Suppressor macrophage (primary cell): ENCODE data around the gene CNGA3.

Experiments used
- DNase-seq, 4 experiments: peaks; one replicate each; pipeline ENCODE4 v3.0.0-alpha.2; 2020 to 2022

The CNGA3 gene

DNA sequence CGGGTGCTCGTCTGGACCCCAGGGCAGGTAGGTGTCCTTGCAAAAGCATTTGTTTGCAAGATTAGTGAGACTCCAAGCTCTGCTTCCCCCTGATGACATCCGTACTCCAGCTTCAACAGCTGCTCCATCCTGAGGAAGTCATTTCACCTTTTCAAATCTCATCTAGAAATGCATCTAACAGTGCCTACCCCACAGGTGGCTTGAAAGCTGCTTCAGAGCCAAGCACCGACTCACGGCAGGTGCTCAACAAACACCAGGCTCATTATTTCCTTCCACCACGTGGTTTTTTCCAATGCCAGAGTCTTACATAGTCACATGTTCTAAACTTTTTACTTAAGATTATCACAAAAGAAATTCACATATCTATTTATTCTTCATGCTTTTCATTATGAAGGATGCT, 31.9 kb downstream of the CNGA3 start:
- DNase-seq, result no peak

DNA sequence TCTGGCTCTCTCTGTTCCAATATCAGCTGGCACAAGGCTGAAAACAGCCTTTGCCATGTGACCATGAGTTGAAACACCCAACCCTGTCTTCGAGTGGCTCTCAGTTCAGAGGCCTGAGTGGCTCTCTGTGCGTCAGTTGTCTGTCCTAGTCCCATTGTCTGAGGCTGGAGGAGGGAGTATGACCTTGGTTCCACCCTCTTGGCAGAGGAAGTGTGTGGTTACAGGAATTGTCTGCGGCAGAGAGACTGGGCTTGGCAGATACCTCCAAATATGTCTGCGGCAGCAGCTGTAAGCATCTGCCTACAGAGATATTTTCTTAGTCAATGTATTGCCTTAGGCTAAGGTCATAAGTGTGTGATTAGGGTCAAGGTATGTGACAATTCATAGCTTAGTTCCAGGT, 32.6 kb downstream of the CNGA3 start:
- DNase-seq, result peak in 3 of 4 experiments; percentile 6 to 15 (median 8)

DNA sequence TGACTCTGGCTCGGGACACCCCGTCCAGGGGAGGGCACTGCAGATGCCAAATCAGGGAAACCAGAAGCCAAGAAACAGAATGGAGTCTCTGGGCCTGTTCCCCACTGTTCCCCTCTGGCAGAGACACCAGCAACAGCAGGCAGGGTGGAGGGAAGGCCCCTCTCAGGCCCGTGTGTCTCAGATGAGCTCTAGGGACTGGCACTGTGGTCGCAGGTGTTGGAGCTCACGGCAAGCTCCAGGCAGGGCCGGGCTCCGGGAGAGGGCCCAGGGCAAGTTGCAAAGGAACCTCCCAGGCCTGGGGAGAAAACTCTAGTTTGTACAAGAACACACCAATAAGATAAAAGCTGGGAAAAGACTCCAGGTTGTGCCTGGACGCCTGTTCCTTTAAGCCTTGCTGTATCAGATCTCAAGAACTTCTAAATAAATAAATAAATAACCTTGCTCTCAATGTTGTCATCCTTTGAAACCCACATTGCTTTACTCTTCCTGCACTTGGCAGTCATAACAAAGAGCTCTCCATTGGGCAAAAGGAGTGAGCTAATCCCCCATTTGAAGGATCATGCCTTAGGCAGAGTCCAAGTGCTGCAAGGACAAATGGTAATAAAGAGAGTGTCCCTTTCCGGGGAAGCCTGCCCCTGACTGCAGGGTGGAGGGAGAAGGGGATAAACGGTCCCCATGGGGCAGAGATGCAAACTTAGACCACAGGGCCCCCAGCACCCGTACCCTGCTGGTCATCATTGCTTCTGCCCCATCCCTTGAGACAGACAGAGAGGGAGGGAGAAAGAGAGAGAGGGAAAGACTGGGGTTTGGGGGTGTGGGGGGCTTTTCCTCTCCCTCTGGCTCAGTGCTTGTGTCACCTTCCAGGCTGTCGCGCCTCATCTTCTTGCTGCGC, 33.3 kb downstream of the CNGA3 start:
- no peak for DNase-seq

DNA sequence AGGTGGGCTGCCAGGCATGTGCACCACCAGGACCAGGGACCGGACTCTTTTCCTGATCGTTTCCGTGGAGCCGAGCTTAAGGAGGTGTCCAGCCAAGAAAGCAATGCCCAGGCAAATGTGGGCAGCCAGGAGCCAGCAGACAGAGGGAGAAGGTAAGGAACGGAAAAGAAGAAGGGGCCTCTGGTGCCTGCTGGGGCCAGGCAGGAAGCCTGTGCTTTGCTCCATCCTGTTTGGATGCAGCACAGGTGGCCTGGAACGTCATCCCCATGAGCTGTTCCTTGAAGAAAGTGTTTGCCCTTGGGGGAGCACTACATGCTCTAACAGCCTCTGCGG, 33.9 kb downstream of the CNGA3 start:
- no peak for DNase-seq

DNA sequence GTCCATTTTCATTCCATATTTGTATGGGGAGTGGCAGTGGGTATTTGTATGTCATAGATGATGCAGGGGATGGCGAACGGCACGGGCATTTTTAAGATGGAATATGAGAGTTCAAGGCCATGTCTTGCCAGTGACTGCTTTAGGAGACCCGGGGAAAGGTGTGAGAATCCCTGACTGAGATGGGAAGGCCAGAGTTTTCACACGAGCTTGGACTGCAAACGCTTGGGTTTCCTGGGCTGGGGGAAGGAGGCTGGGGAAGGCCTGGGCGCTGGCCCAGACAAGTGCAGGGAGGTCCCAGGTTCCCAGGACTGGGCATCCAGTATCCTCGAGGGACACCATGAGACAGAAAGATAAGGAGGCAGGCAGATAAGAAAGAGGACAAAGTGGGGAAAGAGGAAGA, 35.2 kb downstream of the CNGA3 start:
- no peak for DNase-seq

DNA sequence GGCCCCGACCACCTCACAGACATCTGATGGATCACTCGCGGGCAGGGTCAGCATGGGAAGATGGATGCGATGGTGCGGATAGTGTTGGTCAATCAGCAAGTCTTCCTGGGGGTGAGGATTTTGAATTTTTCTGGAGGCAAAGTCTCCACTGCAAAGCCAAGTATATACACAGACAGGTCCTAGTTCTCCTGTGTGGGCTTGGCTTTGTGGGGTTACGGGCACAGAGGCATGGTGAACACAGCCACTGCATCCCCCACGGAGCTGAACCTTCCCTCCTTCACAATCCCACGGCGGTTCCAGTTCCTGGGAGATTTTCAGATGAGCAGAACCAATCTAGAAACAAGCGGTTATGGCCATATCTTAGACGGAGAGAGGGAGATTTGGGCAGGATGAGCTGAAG, 35.8 kb downstream of the CNGA3 start:
- no peak for DNase-seq

DNA sequence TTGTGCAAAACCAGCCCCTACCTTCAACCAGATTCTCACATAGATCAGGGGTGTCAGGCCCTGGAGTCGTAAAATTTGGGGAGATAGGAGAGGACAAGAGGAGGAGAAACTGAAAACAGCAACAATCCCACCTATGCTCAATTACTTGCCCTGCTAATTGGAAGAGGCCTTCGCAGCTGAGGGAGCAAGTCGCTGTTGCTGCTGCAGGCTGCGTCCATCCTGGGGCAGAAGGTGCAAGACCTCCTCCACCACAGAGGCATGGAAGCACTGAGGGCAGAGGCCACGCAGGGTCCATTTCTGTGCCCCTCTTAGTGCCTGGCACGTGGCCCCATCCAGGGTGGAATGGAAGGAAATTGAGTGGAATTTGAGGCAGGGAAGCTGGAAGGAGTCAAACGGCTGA, 36.5 kb downstream of the CNGA3 start:
- DNase-seq, result no peak

DNA sequence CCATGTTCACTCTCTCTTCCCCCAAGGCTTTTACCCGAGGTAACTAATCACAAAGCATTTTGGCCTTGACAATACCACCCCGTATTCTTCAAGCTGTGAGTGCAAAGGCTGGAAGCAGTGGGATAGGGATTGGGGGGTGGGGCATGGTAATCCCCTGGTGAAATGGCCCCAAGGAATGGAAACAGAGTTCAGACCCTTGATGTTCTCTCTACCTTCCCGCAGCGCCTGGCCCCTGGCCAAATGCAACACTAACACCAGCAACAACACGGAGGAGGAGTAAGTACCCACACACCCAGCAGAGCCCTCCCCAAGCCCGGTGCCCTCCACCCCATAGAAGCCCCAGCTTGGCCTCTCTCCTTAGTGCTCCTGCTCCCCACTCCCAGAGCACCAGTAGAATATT, 36.9 kb downstream of the CNGA3 start:
- no peak for DNase-seq

DNA sequence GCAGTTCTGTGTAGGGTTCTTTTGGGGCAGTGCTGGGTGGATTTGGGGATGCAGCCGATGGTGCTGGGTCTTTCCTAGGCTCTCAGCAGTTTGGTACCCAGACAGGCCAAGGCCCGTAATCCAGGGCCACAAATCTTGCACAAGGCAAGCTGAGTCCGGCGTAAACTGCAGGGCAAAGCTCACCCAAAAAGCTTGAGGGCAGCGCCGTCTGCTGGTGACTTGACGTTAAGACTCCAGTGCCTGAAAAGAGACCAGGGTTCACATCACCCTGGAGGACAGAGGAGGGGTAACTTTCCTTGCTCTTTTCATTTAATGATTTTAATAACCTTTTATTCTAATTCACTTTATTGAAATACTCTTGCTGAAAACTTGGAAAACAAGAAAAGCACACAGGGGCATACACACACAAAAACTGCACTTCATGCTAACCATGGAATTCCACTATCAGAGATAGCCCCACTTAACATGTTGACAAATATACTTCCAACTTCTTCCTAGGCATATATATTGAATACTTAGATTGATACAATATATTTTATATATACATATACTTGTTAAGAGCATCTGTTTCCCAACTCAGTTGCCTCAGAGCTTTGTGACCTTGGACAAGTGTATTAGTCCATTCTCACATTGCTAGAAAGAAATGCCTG, 38.9 kb downstream of the CNGA3 start:
- peak; percentile 87 to 91 (median 90) for DNase-seq

DNA sequence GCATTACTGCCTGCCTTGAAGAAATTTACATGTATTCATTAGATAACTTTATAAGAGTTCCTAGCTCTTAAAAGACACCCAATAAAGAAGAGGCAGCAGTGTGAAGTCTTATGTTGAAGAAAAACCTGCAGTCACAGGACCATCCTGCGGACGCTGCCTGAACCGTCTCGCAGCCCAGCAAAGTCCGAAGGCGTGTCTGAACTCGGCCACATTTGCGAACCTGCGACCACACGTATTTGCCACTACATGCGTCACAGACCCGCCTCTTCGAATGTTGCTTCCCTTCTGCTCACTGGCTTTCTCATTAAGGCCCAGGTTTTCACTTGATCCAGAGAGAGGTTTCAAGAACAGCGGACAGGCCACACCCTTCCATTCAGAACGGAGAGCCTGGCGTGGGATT, 41.2 kb downstream of the CNGA3 start:
- DNase-seq, result no peak

DNA sequence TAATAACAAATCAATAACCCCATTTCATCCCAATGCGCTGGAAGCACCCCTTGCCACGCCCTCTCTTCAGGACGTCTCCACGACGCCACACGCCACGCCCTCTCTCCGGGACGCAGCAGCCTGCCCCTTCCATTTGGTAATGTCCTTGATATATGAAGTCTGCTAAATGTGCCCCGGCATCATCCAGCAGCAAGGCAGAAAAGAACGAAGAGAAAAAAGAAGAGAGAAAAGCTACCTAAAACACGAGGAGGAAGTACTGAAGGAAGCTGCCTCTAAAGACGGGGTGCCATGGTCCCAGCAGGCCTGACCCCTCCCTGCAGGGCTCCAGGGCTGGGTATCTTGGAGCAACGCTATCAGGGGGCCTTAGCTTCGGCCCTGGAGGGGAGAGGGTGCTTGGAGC, 41.8 kb downstream of the CNGA3 start:
- DNase-seq, result no peak

DNA sequence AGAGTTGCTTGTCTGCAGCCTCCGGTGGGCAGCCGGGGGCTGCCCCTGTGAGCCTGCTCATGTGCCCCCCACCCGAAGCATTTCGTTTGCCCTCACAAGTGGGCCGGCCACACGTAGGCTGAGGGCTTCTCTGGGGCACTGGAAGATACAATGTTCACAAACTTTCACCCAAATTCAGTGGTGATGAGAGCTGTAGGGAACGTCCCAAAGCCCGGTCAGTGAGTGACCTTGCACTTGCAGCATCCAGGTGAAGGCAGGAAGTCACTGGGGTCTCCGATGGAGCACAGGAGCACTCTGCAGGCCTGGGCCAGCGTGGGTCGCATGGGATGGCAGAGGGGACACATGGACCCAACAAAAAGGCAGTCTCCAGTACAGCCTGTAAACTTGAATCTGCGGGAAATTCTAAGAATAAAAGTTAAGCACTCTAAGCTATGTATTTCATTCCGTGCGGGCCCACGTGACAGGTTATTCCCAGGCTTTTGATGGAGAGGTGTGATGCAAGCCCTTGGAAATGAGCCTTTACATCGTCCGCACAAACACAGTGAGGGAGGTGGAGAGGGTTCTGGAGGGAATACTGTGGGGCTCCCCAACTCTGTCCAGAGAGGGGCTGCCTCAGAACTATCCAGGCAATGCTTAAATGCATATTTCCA, 42.5 kb downstream of the CNGA3 start:
- DNase-seq, result no peak

DNA sequence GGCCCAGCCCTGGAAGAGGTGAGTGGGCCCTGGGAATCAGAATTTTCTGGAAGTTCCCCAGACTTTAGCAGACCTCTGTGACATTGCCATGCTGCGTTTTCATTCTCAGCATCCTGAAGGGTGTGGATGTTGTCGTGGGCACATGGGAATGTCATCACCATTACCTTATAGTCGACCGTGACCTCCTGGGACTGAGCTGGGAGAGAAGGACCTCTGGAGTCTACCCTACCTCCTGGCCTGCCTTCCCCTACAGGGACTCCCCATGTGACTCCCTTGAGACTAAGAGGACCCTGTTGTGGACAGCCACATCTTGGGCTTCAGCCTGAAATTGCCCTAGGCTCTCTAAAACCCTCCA, 43.0 kb downstream of the CNGA3 start:
- DNase-seq, result no peak

DNA sequence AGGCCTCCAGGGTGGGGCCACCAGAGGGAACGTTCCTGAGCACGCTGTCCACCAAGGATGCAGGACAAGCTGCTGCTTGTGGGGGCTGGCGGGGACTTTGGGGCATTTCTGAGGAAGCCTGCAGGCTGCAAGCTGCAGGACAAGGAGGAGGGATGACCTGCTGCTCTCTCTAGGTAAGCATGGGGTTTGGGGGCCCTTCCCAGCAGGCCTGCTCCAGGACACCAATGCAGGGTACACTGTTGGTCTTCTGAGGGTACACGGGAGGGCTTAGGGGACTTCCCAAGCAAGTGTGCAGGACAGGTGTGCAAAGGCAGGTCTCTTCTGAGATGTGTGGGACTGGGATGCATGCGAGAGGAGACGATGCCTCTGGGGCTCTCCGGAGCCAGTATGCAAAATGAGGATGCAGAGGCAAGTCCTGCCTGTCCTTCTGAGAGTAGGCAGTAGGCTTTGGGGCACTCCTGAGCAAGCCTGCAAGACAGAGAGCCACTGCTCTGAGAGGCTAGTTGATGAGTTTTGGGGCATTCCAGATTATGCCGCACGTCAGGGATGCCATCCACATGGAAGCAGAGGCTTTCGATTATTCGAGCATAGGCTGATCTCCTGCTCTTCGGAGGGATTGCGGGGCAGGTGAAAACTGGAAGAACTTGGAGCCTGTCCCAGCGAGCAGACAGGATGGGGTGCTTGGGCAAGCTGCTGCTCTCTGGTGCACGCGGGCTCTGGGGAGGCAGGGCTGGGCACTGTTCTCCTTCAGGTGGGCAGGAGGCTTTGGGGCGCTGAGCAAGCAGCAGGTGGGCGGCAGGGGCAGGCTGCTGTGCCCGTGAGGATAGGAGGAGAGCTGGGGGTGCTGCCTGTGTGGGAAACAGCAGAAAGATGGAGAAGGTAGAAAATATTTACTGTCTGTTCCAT, 44.6 kb downstream of the CNGA3 start:
- no peak for DNase-seq

DNA sequence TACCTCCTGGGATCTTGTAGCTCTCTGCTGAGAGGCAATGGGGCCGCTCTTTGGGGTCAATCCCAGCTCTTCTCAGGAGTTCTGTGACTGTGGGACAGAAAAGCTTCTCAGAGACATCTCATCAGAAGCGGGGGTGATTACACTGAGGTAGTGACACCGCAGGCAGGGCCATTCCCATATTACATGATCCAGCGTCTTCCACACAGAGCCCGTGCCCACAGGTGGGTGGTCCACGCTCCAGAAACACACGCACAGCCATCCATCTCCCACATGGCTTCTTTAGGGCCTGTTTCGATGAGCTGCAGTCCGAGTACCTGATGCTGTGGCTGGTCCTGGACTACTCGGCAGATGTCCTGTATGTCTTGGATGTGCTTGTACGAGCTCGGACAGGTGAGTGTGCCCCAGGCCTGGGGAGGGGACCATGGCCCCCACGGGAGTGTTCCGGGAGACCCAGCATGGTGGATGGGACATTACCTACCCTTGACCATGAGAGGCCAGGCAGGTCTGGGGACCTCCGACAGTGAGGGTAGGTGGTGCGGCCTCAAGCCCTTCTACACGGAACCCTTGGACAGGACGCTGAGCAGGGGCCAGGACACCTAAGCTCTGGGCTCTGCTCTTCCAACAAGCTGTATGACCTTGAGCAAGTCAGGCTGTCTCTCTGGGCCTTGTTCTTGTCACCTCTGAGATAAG, 45.5 kb downstream of the CNGA3 start:
- no peak for DNase-seq

DNA sequence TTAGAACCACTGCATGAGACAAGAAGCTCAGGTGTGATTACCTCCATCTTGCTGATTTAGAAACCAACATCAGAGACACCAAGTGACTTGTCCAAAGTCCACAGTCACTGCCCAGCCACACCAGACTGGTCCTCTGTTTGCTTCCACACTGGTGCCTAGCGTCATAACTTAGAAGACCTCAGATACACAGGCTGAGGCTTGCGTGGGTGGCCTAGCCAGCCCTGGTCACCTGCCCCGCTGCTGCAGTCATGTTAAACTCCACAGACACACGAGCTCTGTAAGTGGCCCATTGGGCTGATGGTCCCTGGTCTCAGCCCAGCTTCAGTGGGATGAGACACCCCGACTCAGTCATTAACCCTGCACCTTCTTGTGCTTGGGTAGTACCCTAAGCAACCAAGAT, 47.1 kb downstream of the CNGA3 start:
- no peak for DNase-seq

DNA sequence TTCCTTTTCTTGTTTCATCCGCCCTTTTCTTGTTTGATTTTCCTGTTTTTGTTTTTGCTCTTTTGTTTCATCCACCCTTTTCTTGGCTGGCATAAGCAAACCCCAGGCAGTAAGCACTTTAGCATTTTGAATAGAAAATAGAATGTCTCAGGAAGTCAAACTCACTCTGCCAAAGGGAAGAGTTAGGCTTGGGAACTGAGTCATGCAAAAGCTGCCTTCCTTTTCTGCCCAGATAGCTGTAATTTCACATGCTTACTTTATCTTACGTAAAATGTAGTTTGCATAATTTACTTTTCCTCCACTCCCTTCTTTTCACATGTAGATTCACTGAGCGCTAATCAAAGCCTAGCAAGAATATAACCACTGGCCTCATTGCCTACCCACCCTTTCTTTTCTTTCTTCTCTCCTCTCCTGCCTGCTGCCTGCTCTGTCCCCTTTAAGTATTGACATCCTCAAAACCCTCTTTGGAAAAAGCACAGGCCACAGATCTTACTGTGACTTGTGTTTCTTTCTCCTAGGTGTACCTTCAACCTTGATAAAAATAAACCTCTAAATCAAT, 48.4 kb downstream of the CNGA3 start:
- DNase-seq, result peak in 1 of 4 experiments; percentile 14

DNA sequence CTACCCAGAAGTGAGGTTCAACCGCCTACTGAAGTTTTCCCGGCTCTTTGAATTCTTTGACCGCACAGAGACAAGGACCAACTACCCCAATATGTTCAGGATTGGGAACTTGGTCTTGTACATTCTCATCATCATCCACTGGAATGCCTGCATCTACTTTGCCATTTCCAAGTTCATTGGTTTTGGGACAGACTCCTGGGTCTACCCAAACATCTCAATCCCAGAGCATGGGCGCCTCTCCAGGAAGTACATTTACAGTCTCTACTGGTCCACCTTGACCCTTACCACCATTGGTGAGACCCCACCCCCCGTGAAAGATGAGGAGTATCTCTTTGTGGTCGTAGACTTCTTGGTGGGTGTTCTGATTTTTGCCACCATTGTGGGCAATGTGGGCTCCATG, 49.7 kb downstream of the CNGA3 start:
- DNase-seq, result no peak

DNA sequence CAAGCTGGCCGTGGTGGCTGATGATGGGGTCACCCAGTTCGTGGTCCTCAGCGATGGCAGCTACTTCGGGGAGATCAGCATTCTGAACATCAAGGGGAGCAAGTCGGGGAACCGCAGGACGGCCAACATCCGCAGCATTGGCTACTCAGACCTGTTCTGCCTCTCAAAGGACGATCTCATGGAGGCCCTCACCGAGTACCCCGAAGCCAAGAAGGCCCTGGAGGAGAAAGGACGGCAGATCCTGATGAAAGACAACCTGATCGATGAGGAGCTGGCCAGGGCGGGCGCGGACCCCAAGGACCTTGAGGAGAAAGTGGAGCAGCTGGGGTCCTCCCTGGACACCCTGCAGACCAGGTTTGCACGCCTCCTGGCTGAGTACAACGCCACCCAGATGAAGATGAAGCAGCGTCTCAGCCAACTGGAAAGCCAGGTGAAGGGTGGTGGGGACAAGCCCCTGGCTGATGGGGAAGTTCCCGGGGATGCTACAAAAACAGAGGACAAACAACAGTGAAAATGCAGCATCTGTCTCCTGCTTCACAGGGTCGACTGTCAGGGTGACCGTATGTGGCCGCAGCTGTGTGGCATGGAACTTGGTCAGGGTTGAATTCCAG, 50.6 kb downstream of the CNGA3 start:
- no peak for DNase-seq

DNA sequence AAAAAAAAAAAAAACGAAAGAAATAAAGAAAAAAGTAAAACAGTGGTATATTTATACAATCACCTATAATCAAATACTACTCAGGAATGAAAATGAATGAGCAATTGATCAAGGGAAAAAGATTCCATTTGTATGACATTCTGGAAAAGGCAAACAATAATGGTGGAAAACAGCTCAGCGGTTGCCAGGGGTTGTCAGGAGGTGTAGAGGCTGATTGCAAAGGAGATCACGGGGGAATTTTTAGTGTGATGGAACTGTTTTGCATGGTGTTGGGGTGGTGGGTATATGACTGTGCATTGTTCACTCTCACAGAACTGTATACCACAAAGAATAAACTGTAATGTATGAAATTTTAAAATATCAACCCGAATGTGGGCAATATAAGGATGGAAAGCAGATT, 52.9 kb downstream of the CNGA3 start:
- DNase-seq, result no peak

DNA sequence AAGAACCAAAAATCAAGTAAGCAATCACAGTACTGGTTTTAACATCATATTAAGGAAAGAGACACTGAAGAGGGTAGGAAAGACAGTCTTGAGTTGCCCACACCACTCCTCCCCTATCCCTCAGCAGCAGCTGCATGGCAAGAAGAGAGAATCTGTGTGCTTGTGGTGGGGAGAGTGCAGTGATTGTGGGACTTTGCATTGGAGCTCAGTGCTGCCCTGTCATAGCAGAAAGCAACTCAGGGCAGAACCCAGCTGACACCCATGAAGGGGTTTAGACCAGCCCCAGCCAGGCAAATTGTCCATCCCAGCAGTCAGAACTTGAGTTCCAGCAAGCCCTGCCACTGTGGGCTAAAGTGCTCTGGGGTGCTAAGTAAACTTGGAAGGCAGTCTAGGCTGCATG, 57.6 kb downstream of the CNGA3 start:
- no peak for DNase-seq
